HL-60 (cell line): Measurements from ENCODE around the gene INO80.

Experiments
- DNase-seq, 2 experiments: peaks; one replicate each; pipeline ENCODE4 v3.0.0-alpha.2; 2010 to 2020; ENCODE audit warnings: low read depth in 1 of 2, low spot score in 1 of 2
- H3K27ac ChIP-seq: fragments of 250-450 bp; sonication (Bioruptor Pico); replicated peaks from 2 replicates; pipeline ENCODE4 v1.5.1; 2020; ENCODE audit warnings: mild to moderate bottlenecking, moderate library complexity
- H3K27me3 ChIP-seq: fragments of 250-450 bp; sonication (Bioruptor Pico); 2 replicates; pipeline ENCODE4 v1.5.1; 2021; ENCODE audit warnings: mild to moderate bottlenecking, moderate library complexity; ENCODE audit not compliant: insufficient read depth, poor library complexity, severe bottlenecking
- H3K4me3 ChIP-seq: replicated peaks from 2 replicates; pipeline ENCODE4 v1.5.1; 2011; ENCODE audit warnings: mild to moderate bottlenecking, control low read depth, low read length; ENCODE audit not compliant: insufficient read depth
- GABPA ChIP-seq: IDR thresholded peaks from 2 replicates; pipeline ENCODE4 v1.6.1; 2012; ENCODE audit warnings: low read depth
- POLR2AphosphoS5 ChIP-seq: IDR thresholded peaks from 2 replicates; pipeline ENCODE4 v1.6.1; 2012; ENCODE audit warnings: low read depth
- SPI1 ChIP-seq: IDR thresholded peaks from 2 replicates; pipeline ENCODE4 v1.6.1; 2012; ENCODE audit warnings: low read depth, mild to moderate bottlenecking, borderline replicate concordance
- TF ChIP-seq, protein P1 (sequence below): IDR thresholded peaks from one replicate; pipeline ENCODE4 v1.5.1; 2011; ENCODE audit warnings: low read length, control low read depth, inconsistent platforms; ENCODE audit not compliant: insufficient read depth
- TF ChIP-seq, protein P2 (sequence below): IDR thresholded peaks from 2 replicates; pipeline ENCODE4 v1.6.1; 2012; ENCODE audit warnings: low read depth; ENCODE audit not compliant: insufficient replicate concordance

The INO80 gene

DNA sequence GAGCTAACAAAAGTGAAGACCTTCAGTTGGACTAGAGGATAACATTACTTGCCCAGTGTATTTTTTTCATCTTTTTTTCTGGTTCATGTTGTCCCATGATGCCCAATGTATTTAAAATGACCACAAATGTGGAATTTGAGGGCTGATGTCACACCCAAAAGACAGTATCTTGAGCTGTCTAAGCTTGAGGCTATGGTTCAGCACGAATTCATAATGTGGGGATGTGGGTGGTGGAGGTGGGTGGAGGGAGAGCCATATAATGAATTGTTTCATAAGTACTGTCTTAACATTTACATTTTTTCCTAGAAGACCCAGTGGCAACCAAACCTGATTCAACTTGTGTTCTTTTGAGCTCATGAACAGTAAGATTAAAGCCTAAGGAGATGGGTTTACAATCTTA is 125.3 kb downstream of the INO80 start:
- Histone ChIP-seq H3K27me3 (no peaks in the 10 kb centered on the region), H3K27ac (no peak overlapping the region), H3K4me3 (no peak overlapping the region)
- no peak for TF ChIP-seq GABPA
- no peak for TF ChIP-seq SPI1
- TF ChIP-seq, protein P1, sequence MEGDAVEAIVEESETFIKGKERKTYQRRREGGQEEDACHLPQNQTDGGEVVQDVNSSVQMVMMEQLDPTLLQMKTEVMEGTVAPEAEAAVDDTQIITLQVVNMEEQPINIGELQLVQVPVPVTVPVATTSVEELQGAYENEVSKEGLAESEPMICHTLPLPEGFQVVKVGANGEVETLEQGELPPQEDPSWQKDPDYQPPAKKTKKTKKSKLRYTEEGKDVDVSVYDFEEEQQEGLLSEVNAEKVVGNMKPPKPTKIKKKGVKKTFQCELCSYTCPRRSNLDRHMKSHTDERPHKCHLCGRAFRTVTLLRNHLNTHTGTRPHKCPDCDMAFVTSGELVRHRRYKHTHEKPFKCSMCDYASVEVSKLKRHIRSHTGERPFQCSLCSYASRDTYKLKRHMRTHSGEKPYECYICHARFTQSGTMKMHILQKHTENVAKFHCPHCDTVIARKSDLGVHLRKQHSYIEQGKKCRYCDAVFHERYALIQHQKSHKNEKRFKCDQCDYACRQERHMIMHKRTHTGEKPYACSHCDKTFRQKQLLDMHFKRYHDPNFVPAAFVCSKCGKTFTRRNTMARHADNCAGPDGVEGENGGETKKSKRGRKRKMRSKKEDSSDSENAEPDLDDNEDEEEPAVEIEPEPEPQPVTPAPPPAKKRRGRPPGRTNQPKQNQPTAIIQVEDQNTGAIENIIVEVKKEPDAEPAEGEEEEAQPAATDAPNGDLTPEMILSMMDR, result no peak
- TF ChIP-seq POLR2AphosphoS5, result no peak
- TF ChIP-seq, protein P2, sequence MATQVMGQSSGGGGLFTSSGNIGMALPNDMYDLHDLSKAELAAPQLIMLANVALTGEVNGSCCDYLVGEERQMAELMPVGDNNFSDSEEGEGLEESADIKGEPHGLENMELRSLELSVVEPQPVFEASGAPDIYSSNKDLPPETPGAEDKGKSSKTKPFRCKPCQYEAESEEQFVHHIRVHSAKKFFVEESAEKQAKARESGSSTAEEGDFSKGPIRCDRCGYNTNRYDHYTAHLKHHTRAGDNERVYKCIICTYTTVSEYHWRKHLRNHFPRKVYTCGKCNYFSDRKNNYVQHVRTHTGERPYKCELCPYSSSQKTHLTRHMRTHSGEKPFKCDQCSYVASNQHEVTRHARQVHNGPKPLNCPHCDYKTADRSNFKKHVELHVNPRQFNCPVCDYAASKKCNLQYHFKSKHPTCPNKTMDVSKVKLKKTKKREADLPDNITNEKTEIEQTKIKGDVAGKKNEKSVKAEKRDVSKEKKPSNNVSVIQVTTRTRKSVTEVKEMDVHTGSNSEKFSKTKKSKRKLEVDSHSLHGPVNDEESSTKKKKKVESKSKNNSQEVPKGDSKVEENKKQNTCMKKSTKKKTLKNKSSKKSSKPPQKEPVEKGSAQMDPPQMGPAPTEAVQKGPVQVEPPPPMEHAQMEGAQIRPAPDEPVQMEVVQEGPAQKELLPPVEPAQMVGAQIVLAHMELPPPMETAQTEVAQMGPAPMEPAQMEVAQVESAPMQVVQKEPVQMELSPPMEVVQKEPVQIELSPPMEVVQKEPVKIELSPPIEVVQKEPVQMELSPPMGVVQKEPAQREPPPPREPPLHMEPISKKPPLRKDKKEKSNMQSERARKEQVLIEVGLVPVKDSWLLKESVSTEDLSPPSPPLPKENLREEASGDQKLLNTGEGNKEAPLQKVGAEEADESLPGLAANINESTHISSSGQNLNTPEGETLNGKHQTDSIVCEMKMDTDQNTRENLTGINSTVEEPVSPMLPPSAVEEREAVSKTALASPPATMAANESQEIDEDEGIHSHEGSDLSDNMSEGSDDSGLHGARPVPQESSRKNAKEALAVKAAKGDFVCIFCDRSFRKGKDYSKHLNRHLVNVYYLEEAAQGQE, result no peak
- no peak for DNase-seq

DNA sequence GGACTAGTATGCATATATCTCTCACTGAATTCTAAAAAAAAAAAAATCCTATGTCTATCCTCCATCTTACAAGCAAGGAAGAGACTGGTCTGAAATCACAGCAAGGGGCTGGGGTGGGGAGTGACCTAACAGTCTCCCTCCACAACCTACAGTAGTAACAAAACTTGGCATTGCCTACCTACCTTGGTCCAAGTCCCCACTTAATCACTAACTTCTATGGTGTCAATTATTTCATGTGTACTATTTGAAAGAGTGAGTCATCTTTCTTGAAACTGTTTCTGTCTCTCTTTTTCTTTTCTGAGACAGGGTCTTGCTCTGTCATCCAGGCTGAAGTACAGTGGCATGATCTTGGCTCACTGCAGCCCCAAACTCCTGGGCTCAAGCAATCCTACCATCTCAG is 126.0 kb downstream of the INO80 start:
- Histone ChIP-seq H3K4me3 (no peak overlapping the region), H3K27me3 (no peaks in the 10 kb centered on the region), H3K27ac (no peak overlapping the region)
- TF ChIP-seq, protein P1, result no peak
- TF ChIP-seq SPI1, result no peak
- no peak for TF ChIP-seq GABPA
- TF ChIP-seq POLR2AphosphoS5, result no peak
- TF ChIP-seq, protein P2, result no peak
- no peak for DNase-seq

DNA sequence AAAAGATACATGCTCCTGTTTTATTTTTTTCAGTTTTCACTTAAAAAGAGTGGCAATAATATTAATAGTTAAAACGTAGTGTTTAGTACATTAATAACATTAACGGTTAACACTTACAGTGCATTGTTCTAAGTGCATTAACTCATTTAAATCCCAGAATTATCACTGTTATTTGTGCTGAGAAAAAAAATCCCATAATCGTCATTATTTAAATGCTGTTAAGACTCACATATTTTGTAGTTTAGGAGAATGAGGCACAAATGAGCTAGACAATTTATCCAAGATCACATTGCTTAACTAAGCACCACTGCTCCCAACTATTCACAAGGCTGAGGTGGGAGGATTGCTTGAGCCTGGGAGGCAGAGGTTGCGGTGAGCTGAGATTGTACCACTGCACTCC is 127.9 kb downstream of the INO80 start:
- Histone ChIP-seq H3K4me3 (no peak overlapping the region), H3K27ac (no peak overlapping the region), H3K27me3 (no peaks in the 10 kb centered on the region)
- DNase-seq, result no peak
- TF ChIP-seq, protein P1, result no peak
- TF ChIP-seq POLR2AphosphoS5 (no peak), SPI1 (no peak), GABPA (no peak)
- TF ChIP-seq, protein P2, result no peak
